ENCODE measurements around the gene SLC38A2. TPM values are rescaled to one million over a fixed set of nuclear protein-coding genes. Genes with fewer than 3 reads are reported as not detected.

SLC38A2 gene
- total RNA-seq, 4 donors from 2014 or later: 104 to 300 (median 229) TPM

DNA sequence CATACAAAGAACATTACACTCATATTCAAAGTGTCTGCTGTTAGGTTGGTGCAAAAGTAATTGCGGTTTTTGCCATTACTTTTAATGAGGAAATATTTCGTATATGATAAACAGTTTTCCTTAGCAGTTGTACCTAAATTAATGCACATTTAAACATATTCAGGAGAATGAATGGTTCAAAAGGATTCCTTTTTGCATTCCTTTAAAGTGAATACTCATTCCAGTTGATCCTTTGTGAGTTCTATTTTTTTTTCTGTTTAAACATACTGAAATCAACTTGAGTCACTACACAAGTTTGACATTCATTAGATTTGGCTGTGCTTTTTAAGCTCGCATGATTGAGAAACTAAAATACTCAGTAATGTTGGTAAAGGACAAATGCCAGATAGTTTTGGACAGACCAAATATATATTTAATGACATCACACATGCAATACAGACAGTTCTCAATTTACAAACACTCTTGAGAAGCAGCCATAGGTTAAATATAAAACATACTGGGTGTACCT, 13.8 kb upstream of the SLC38A2 start:
- H3K36me3 ChIP-seq: no peaks in the 10 kb centered on the region
- no peaks in the 10 kb centered on the region for H3K27me3 ChIP-seq
- TF ChIP-seq POLR2AphosphoS5 (IDR thresholded peaks at IDR 0.05) (peak in 2 of 3 donors; percentile 11 to 14), CTCF (IDR thresholded peaks at IDR 0.05) (no peak), EP300 (IDR thresholded peaks at IDR 0.05; ENCODE audit: low read depth) (no peak), POLR2A (IDR thresholded peaks at IDR 0.05) (no peak)
- intact Hi-C loops (cut with DNase I; ENCODE audit: low total_unique reads): loop anchor here (10.0 kb wide), 1 partner anchor 122 kb away; the partner anchor contains the start of gene SLC38A1
- DNase-seq: no peak
- H3K4me1 ChIP-seq: peaks cover 25 to 82% (median 44%) of the 10 kb centered on the region in 4 donors
- H3K27ac ChIP-seq: peak overlapping the region; percentile 98 to 100 (median 100)
- in situ Hi-C loops (cut with MboI; ENCODE audit: low pct_ligation_motif_present in 1 of 4, low pct_unique_long_range_greater_than_20kb in 1 of 4, low sequenced_read_pairs in 3 of 4): loop anchor here in 1 of 4 donors (10.0 to 25.0 kb wide), 2 partner anchors 88 to 649 kb away; partner anchors contain the start of gene ARID2
- H3K4me3 ChIP-seq: no peak overlapping the region
- no peaks in the 10 kb centered on the region for H3K9me3 ChIP-seq
- 57 to 60% methylated on average over 3 of the region's 3 CpGs for WGBS, 2 donors (ENCODE audit: low coverage in 1 of 2)

- in situ Hi-C loops (cut with MboI; ENCODE audit: low pct_ligation_motif_present in 1 of 4, low pct_unique_long_range_greater_than_20kb in 1 of 4, low sequenced_read_pairs in 3 of 4): loop anchor here in 1 of 4 donors (10.0 to 25.0 kb wide), 2 partner anchors 89 to 648 kb away; partner anchors contain the start of gene ARID2
- H3K4me1 ChIP-seq: peaks cover 18 to 72% (median 40%) of the 10 kb centered on the region in 4 donors
- TF ChIP-seq POLR2AphosphoS5 (IDR thresholded peaks at IDR 0.05): no peak
- no peak for TF ChIP-seq POLR2A (IDR thresholded peaks at IDR 0.05)
- TF ChIP-seq EP300 (IDR thresholded peaks at IDR 0.05; ENCODE audit: low read depth): no peak
- no peak for TF ChIP-seq CTCF (IDR thresholded peaks at IDR 0.05)
- WGBS, 2 donors (ENCODE audit: low coverage in 1 of 2): 84 to 100% methylated on average over 1 to 5 of the region's 5 CpGs
- H3K27me3 ChIP-seq: no peaks in the 10 kb centered on the region
- H3K9me3 ChIP-seq: no peaks in the 10 kb centered on the region
- intact Hi-C loops (cut with DNase I; ENCODE audit: low total_unique reads): loop anchor here (10.0 kb wide), 1 partner anchor 121 kb away; the partner anchor contains the start of gene SLC38A1
- no peak overlapping the region for H3K4me3 ChIP-seq
- DNase-seq: no peak
- no peaks in the 10 kb centered on the region for H3K36me3 ChIP-seq
- H3K27ac ChIP-seq: peak overlapping the region; percentile 98 to 100 (median 100)
Observed at GRCh38 chr12:46385438-46385837, 12.9 kb upstream of the SLC38A2 start.

DNA sequence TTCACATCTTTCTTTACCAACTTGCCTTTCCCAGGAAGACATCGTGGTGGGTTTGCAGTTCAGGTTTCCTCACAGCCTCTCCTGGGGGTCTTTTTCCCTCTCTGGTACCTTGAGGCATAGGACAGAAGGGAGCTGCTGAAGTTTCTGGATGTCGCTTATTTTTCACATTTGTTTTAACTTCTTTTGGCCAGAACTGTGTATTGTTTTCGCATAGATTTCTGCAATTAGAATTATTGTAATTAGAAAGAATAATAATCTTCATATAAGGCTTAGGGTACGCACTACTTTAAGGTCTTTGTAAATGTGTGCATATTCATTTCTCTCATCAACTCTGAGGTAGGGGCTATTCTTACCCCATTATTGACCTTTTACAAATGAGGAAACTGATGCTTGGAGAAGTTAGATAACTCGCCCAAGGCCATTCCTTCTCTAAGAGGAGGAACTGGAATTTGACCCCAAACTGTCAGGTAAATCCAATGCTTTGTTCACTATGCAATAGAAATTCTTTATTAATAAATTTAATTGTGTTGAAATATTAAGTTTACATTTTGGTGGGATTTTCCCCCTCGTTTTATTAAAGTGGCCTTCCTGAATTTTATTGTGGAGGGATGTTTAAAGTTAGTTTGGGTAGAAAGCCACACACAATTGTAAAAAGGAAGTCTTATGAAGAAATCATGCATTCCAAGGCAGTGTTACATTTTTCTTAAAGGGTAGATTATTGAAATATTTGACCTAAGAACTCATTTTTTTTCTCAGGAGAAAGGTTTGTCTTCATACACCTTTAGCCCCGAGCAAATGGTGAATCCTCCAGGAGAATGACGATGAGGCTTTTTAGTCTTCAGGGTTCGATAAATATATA, 12.1 kb upstream of the SLC38A2 start:
- in situ Hi-C loops (cut with MboI; ENCODE audit: low pct_ligation_motif_present in 1 of 4, low pct_unique_long_range_greater_than_20kb in 1 of 4, low sequenced_read_pairs in 3 of 4): loop anchor here in 1 of 4 donors (10.0 to 25.0 kb wide), 2 partner anchors 90 to 647 kb away; partner anchors contain the start of gene ARID2
- intact Hi-C loops (cut with DNase I; ENCODE audit: low total_unique reads): loop anchor here (10.0 kb wide), 1 partner anchor 120 kb away; the partner anchor contains the start of gene SLC38A1
- Histone ChIP-seq H3K4me1 (peaks cover 11 to 65% (median 36%) of the 10 kb centered on the region in 4 donors), H3K27me3 (no peaks in the 10 kb centered on the region), H3K36me3 (no peaks in the 10 kb centered on the region), H3K4me3 (peak overlapping the region; percentile 61 to 86 (median 66)), H3K27ac (peak overlapping the region; percentile 98 to 100 (median 100)), H3K9me3 (no peaks in the 10 kb centered on the region)
- TF ChIP-seq CTCF (IDR thresholded peaks at IDR 0.05) (no peak), POLR2A (IDR thresholded peaks at IDR 0.05) (no peak), POLR2AphosphoS5 (IDR thresholded peaks at IDR 0.05) (no peak), EP300 (IDR thresholded peaks at IDR 0.05; ENCODE audit: low read depth) (no peak)
- 65 to 69% methylated on average over 9 of the region's 9 CpGs for WGBS, 2 donors (ENCODE audit: low coverage in 1 of 2)
- no peak for DNase-seq

All from transverse colon (tissue), 4 donors.